ENCODE results near the gene CWC25.

- no peak for TF ChIP-seq ZNF324 (CRISPR knock-in tag; IDR thresholded peaks at IDR 0.05)
- TF ChIP-seq ZNF253 (CRISPR knock-in tag; conservative IDR thresholded peaks at IDR 0.05): no peak
- no peak for TF ChIP-seq HMG20A (CRISPR knock-in tag; conservative IDR thresholded peaks at IDR 0.05)
- no peak for TF ChIP-seq GATAD2B (IDR thresholded peaks at IDR 0.05; ENCODE audit: borderline replicate concordance)
- no peak for TF ChIP-seq EP300 (IDR thresholded peaks at IDR 0.05; ENCODE audit: low read length)
- TF ChIP-seq TSHZ1 (CRISPR knock-in tag; IDR thresholded peaks at IDR 0.05): no peak
- no peak for TF ChIP-seq ZNF830 (CRISPR knock-in tag; IDR thresholded peaks at IDR 0.05)
- TF ChIP-seq DEAF1 (CRISPR knock-in tag; IDR thresholded peaks at IDR 0.05): no peak
- TF ChIP-seq HDAC2 (IDR thresholded peaks at IDR 0.05): no peak
Observed at GRCh38 chr17:38873640-38874380, 48.7 kb upstream of the CWC25 start.

Data from K562 (cell line).